Smooth muscle cell (in vitro differentiated cells): ENCODE data around the gene ERG28. TPM values are rescaled to one million over a fixed set of nuclear protein-coding genes. Genes with fewer than 3 reads are reported as not detected.

Source experiments
- DNase-seq: peaks from one replicate; lab custom pipeline; 2025; ENCODE audit not compliant: unreplicated experiment; lab: John Stamatoyannopoulos, UW
- H2AFZ ChIP-seq: fragments of 200-600 bp; sonication (generic); 2 replicates; pipeline ENCODE4 v1.6.0; 2016; ENCODE audit warnings: antibody characterized with exemption, low read depth, mild to moderate bottlenecking
- H3F3A ChIP-seq: fragments of 200-600 bp; sonication (generic); 2 replicates; pipeline ENCODE4 v1.6.0; 2017; ENCODE audit warnings: antibody characterized with exemption, low read depth
- H3K27ac ChIP-seq: fragments of 200-600 bp; sonication (generic); 2 replicates; pipeline ENCODE4 v1.5.1; 2016; ENCODE audit warnings: low read depth, mild to moderate bottlenecking
- H3K27me3 ChIP-seq: fragments of 200-600 bp; sonication (generic); 2 replicates; pipeline ENCODE4 v1.6.1; 2016; ENCODE audit warnings: low read depth, mild to moderate bottlenecking
- H3K36me3 ChIP-seq: fragments of 200-600 bp; sonication (generic); 2 replicates; pipeline ENCODE4 v1.5.1; 2016; ENCODE audit warnings: low read depth
- H3K4me1 ChIP-seq: fragments of 200-600 bp; sonication (generic); 2 replicates; pipeline ENCODE4 v1.5.1; 2016; ENCODE audit warnings: low read depth
- H3K4me2 ChIP-seq: fragments of 200-600 bp; sonication (generic); 2 replicates; pipeline ENCODE4 v1.6.0; 2016; ENCODE audit warnings: mild to moderate bottlenecking
- H3K4me3 ChIP-seq: fragments of 200-600 bp; sonication (generic); 2 replicates; pipeline ENCODE4 v1.5.1; 2016; ENCODE audit warnings: mild to moderate bottlenecking
- H3K79me2 ChIP-seq: fragments of 200-600 bp; sonication (generic); 2 replicates; pipeline ENCODE4 v1.6.0; 2016; ENCODE audit warnings: low read depth, mild to moderate bottlenecking
- H3K9ac ChIP-seq: fragments of 200-600 bp; sonication (generic); 2 replicates; pipeline ENCODE4 v1.6.0; 2016; ENCODE audit warnings: low read depth
- H3K9me3 ChIP-seq: fragments of 200-600 bp; sonication (generic); replicated peaks from 2 replicates; pipeline ENCODE4 v1.5.1; 2016; ENCODE audit warnings: low read depth
- H4K20me1 ChIP-seq: fragments of 200-600 bp; sonication (generic); 2 replicates; pipeline ENCODE4 v1.6.0; 2016; ENCODE audit warnings: low read depth
- CTCF ChIP-seq: fragments of 200-600 bp; sonication (generic); IDR thresholded peaks from 2 replicates; pipeline ENCODE4 v1.5.1; 2017; ENCODE audit warnings: borderline replicate concordance, mild to moderate bottlenecking, antibody characterized with exemption; ENCODE audit not compliant: insufficient read depth, poor library complexity, severe bottlenecking
- WGBS: methylation state at CpG from one replicate; pipeline ENCODE4 v1.1.7; 2016; ENCODE audit warnings: low lambda C conversion rate; 5-methylcytosine and 5-hydroxymethylcytosine counted together
- polyA plus RNA-seq: library from polyadenylated mRNA; unstranded; fragments of >200 nt; fragmentation: Nextera tagmentation; extraction: Ambion mirVana; gene quantifications from 2 replicates; pipeline ENCODE4 v1.2.1, GENCODE V29; 2016
- total RNA-seq: library from RNA; depleted of rRNA; stranded (reverse); fragments of >200 nt; gene quantifications from 2 replicates; pipeline ENCODE4 v1.2.3, GENCODE V29; 2014

Gene ERG28
- total and polyA plus RNA-seq, 2 experiments from 2014 or later: 35.0 to 44.9 TPM

GRCh38 chr14:75690010-75690409, 29.3 kb upstream of the ERG28 start:
- WGBS: 94% methylated on average over 7 of the region's 7 CpGs
- H3K9me3 ChIP-seq: no peaks in the 10 kb centered on the region
- no peak overlapping the region for H3K9ac ChIP-seq
- TF ChIP-seq CTCF: no peak
- H3K27me3 ChIP-seq: no peaks in the 10 kb centered on the region
- H3K4me2 ChIP-seq: no peak overlapping the region
- DNase-seq: no peak
- no peaks in the 10 kb centered on the region for H3K4me1 ChIP-seq
- no peaks in the 10 kb centered on the region for H3F3A ChIP-seq
- no peaks in the 10 kb centered on the region for H3K79me2 ChIP-seq
- no peak overlapping the region for H3K27ac ChIP-seq
- no peaks in the 10 kb centered on the region for H4K20me1 ChIP-seq
- no peak overlapping the region for H2AFZ ChIP-seq
- peaks cover 10% of the 10 kb centered on the region for H3K36me3 ChIP-seq
- H3K4me3 ChIP-seq: no peak overlapping the region

- Histone ChIP-seq H2AFZ (no peak overlapping the region), H3K36me3 (peaks cover 3% of the 10 kb centered on the region), H3K9ac (no peak overlapping the region), H3K27me3 (no peaks in the 10 kb centered on the region), H3K4me3 (no peak overlapping the region), H3K4me2 (no peak overlapping the region), H3K79me2 (no peaks in the 10 kb centered on the region), H4K20me1 (no peaks in the 10 kb centered on the region), H3K4me1 (no peaks in the 10 kb centered on the region), H3K27ac (no peak overlapping the region), H3F3A (no peaks in the 10 kb centered on the region), H3K9me3 (no peaks in the 10 kb centered on the region)
- DNase-seq: no peak
- no peak for TF ChIP-seq CTCF
- WGBS: 85% methylated on average over 2 of the region's 2 CpGs
These were observed 28.3 kb upstream of the ERG28 start for GRCh38 chr14:75689012-75689411.

- WGBS: 91% methylated on average over 2 of the region's 2 CpGs
- no peaks in the 10 kb centered on the region for H4K20me1 ChIP-seq
- no peak for TF ChIP-seq CTCF
These were observed 25.2 kb upstream of the ERG28 start for GRCh38 chr14:75685910-75686309.

GRCh38 chr14:75675265-75675960, 14.7 kb upstream of the ERG28 start:
- 60% methylated on average over 2 of the region's 2 CpGs for WGBS
- H3K27me3 ChIP-seq: no peaks in the 10 kb centered on the region
- H3K4me2 ChIP-seq: no peak overlapping the region
- H3K9me3 ChIP-seq: no peaks in the 10 kb centered on the region
- peaks cover 3% of the 10 kb centered on the region for H3K4me1 ChIP-seq
- H3F3A ChIP-seq: no peaks in the 10 kb centered on the region
- no peak overlapping the region for H3K27ac ChIP-seq
- H3K4me3 ChIP-seq: no peak overlapping the region
- DNase-seq: no peak
- TF ChIP-seq CTCF: no peak
- no peak overlapping the region for H2AFZ ChIP-seq
- H3K9ac ChIP-seq: no peak overlapping the region
- H3K79me2 ChIP-seq: peaks cover 7% of the 10 kb centered on the region
- no peaks in the 10 kb centered on the region for H3K36me3 ChIP-seq
- H4K20me1 ChIP-seq: peaks cover 15% of the 10 kb centered on the region

More at GRCh38 chr14:75685910-75686309, 25.2 kb upstream of the ERG28 start:
- Histone ChIP-seq H3F3A (no peaks in the 10 kb centered on the region), H3K4me2 (no peak overlapping the region), H3K9ac (no peak overlapping the region), H3K36me3 (peaks cover 12% of the 10 kb centered on the region), H3K4me3 (no peak overlapping the region), H3K27ac (no peak overlapping the region), H3K4me1 (no peaks in the 10 kb centered on the region), H3K27me3 (no peaks in the 10 kb centered on the region), H3K9me3 (no peaks in the 10 kb centered on the region), H2AFZ (no peak overlapping the region), H3K79me2 (no peaks in the 10 kb centered on the region)
- DNase-seq: no peak
